Measurements from ENCODE around the gene C4A.
A peak's percentile ranks its signal among the peaks of the same experiment; 100 is the strongest.
"Not testable (repeated sequence)": the region's sequence is repeated elsewhere in the genome, so short reads cannot be mapped to it uniquely, and the experiment has no call there.

The C4A gene

GRCh38 chr6:31971993-31972708 is 9.7 kb upstream of the C4A start, which contains the start of gene DXO:
DXO (minus strand) TSS chr6:31972138; CDS start chr6:31971675, 463 bp downstream.
- H3K4me3 ChIP-seq (replicated peaks in 1 of 2; ENCODE audit: low read depth in 2 of 2, low read length in 2 of 2), result peak within 1 kb of the TSS; percentile 81 to 87
- peak; percentile 99 for DNase-seq (ENCODE audit: low read depth in 2 of 2)
- TF ChIP-seq, protein P1, sequence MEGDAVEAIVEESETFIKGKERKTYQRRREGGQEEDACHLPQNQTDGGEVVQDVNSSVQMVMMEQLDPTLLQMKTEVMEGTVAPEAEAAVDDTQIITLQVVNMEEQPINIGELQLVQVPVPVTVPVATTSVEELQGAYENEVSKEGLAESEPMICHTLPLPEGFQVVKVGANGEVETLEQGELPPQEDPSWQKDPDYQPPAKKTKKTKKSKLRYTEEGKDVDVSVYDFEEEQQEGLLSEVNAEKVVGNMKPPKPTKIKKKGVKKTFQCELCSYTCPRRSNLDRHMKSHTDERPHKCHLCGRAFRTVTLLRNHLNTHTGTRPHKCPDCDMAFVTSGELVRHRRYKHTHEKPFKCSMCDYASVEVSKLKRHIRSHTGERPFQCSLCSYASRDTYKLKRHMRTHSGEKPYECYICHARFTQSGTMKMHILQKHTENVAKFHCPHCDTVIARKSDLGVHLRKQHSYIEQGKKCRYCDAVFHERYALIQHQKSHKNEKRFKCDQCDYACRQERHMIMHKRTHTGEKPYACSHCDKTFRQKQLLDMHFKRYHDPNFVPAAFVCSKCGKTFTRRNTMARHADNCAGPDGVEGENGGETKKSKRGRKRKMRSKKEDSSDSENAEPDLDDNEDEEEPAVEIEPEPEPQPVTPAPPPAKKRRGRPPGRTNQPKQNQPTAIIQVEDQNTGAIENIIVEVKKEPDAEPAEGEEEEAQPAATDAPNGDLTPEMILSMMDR (IDR thresholded peaks at IDR 0.05; ENCODE audit: low read depth, low read length), result no peak

GRCh38 chr6:31972709-31973350 is 9.0 kb upstream of the C4A start:
- DNase-seq (ENCODE audit: low read depth in 2 of 2), result peak; percentile 54 to 72
- peak overlapping the region; percentile 81 to 87 for H3K4me3 ChIP-seq (replicated peaks in 1 of 2; ENCODE audit: low read depth in 2 of 2, low read length in 2 of 2)
- TF ChIP-seq, protein P1 (IDR thresholded peaks at IDR 0.05; ENCODE audit: low read depth, low read length), result no peak

DNA sequence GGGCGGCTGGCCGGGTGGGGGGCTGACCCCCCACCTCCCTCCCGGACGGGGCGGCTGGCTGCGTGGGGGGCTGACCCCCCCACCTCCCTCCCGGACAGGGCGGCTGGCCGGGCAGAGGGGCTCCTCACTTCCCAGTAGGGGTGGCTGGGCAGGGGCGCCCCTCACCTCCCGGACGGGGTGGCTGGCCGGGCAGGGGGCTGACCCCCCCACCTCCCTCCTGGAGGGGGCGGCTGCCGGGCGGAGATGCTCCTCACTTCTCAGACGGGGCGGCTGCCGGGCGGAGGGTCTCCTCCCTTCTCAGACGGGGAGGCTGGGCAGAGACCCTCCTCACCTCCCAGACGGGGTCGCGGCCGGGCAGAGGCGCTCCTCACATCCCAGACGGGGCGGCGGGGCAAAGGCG is 5.8 kb upstream of the C4A start:
- not testable (repeated sequence) for DNase-seq (ENCODE audit: low read depth in 2 of 2); H3K4me3 ChIP-seq (replicated peaks in 1 of 2; ENCODE audit: low read depth in 2 of 2, low read length in 2 of 2)

- no peak for DNase-seq (ENCODE audit: low read depth in 2 of 2)
- H3K4me3 ChIP-seq (replicated peaks in 1 of 2; ENCODE audit: low read depth in 2 of 2, low read length in 2 of 2), result no peak overlapping the region
- TF ChIP-seq, protein P1 (IDR thresholded peaks at IDR 0.05; ENCODE audit: low read depth, low read length), result no peak
Measured at GRCh38 chr6:31977816-31978431, 3.9 kb upstream of the C4A start.

DNA sequence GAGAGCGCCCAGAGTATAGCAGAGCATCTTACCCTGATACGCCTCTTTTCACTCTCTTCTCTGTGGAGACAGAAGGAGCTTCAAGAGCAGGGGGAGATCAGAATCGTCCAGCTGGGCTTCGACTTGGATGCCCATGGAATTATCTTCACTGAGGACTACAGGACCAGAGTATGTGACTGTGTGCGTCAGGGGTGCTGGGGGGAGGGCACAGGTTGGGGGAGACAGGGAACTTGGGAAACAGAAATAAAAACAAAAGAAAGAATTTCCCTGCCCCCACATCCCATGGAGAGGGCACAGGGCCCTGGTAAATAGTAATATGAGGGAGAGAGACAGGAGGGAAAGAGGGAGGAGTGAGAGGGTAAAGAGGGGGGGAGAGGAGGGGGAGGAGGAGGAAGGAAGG is 3.0 kb upstream of the C4A start:
- no peak overlapping the region for H3K4me3 ChIP-seq (replicated peaks in 1 of 2; ENCODE audit: low read depth in 2 of 2, low read length in 2 of 2)
- TF ChIP-seq, protein P1 (IDR thresholded peaks at IDR 0.05; ENCODE audit: low read depth, low read length), result no peak
- no peak for DNase-seq (ENCODE audit: low read depth in 2 of 2)

- no peak for DNase-seq (ENCODE audit: low read depth in 2 of 2)
- TF ChIP-seq, protein P1 (IDR thresholded peaks at IDR 0.05; ENCODE audit: low read depth, low read length), result no peak
- no peak overlapping the region for H3K4me3 ChIP-seq (replicated peaks in 1 of 2; ENCODE audit: low read depth in 2 of 2, low read length in 2 of 2)
Measured at GRCh38 chr6:31979238-31979898, 2.5 kb upstream of the C4A start.

GRCh38 chr6:31980195-31980876 is 1.5 kb upstream of the C4A start:
- not testable (repeated sequence) for DNase-seq (ENCODE audit: low read depth in 2 of 2)

DNA sequence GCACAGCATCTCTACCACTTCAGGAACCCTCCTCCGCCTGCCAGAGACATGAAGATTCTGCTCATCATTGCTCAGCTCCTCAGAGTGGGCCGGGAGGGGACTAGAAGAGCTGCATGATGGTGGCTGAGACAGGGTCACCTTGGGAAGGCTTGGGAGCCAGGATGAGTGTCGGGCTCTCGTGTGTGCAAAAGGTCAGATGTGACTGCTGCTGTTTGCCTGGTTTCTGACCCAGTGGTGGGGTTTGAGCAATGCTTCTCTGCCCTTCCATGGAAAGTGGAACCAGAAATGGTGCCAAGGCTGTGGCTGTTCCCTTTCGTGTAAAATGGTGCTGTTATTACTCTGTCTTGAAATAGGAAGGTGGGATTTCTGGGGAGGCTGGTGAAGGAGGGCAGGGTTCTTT is 859 bp upstream of the C4A start:
- not testable (repeated sequence) for DNase-seq (ENCODE audit: low read depth in 2 of 2); H3K4me3 ChIP-seq (replicated peaks in 1 of 2; ENCODE audit: low read depth in 2 of 2, low read length in 2 of 2)

More at GRCh38 chr6:31980195-31980876, 1.5 kb upstream of the C4A start:
- not testable (repeated sequence) for H3K4me3 ChIP-seq (replicated peaks in 1 of 2; ENCODE audit: low read depth in 2 of 2, low read length in 2 of 2)

- not testable (repeated sequence) for DNase-seq (ENCODE audit: low read depth in 2 of 2); H3K4me3 ChIP-seq (replicated peaks in 1 of 2; ENCODE audit: low read depth in 2 of 2, low read length in 2 of 2)
Measured at GRCh38 chr6:31989363-31989762, 7.5 kb downstream of the C4A start.

DNA sequence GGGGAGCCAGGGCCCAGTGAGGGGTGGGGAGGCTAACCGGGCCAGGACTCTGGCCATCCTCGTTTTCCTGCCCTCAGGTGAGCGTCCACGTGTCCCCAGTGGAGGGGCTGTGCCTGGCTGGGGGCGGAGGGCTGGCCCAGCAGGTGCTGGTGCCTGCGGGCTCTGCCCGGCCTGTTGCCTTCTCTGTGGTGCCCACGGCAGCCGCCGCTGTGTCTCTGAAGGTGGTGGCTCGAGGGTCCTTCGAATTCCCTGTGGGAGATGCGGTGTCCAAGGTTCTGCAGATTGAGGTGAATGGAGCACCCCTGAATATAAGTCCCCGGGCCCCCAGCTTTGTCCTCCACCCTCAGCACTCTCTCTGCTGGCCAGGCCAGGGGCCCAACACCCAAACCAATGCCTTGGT is 12.6 kb downstream of the C4A start:
- H3K4me3 ChIP-seq (replicated peaks in 1 of 2; ENCODE audit: low read depth in 2 of 2, low read length in 2 of 2); DNase-seq (ENCODE audit: low read depth in 2 of 2): not testable (repeated sequence)

- not testable (repeated sequence) for DNase-seq (ENCODE audit: low read depth in 2 of 2); H3K4me3 ChIP-seq (replicated peaks in 1 of 2; ENCODE audit: low read depth in 2 of 2, low read length in 2 of 2)
Measured at GRCh38 chr6:31996385-31996784, 14.5 kb downstream of the C4A start.
